NCI-H2081 (cell line): ENCODE data around the gene IL1R1.

Experiments used
- DNase-seq, 2 experiments: peaks; one replicate each; lab custom pipeline; 2025; lab: John Stamatoyannopoulos, UW

Gene IL1R1

DNA sequence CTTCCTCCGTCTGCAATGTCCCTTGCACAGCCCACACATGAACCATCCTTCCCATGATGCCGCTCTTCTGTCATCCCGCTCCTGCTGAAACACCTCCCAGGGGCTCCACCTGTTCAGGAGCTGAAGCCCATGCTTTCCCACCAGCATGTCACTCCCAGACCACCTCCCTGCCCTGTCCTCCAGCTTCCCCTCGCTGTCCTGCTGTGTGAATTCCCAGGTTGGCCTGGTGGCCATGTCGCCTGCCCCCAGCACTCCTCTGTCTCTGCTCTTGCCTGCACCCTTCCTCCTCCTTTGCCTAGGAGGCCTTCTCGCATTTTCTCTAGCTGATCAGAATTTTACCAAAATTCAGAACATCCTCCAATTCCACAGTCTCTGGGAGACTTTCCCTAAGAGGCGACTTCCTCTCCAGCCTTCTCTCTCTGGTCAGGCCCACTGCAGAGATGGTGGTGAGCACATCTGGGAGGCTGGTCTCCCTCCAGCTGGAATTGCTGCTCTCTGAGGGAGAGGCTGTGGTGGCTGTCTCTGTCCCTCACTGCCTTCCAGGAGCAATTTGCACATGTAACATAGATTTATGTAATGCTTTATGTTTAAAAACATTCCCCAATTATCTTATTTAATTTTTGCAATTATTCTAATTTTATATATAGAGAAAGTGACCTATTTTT, 35.4 kb downstream of the IL1R1 start:
- no peak for DNase-seq

DNA sequence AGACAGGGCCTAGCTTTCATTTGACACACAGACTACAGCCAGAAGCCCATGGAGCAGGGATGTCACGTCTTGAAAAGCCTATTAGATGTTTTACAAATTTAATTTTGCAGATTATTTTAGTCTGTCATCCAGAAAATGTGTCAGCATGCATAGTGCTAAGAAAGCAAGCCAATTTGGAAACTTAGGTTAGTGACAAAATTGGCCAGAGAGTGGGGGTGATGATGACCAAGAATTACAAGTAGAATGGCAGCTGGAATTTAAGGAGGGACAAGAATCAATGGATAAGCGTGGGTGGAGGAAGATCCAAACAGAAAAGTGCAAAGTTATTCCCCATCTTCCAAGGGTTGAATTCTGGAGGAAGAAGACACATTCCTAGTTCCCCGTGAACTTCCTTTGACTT, 36.5 kb downstream of the IL1R1 start:
- DNase-seq: no peak

DNA sequence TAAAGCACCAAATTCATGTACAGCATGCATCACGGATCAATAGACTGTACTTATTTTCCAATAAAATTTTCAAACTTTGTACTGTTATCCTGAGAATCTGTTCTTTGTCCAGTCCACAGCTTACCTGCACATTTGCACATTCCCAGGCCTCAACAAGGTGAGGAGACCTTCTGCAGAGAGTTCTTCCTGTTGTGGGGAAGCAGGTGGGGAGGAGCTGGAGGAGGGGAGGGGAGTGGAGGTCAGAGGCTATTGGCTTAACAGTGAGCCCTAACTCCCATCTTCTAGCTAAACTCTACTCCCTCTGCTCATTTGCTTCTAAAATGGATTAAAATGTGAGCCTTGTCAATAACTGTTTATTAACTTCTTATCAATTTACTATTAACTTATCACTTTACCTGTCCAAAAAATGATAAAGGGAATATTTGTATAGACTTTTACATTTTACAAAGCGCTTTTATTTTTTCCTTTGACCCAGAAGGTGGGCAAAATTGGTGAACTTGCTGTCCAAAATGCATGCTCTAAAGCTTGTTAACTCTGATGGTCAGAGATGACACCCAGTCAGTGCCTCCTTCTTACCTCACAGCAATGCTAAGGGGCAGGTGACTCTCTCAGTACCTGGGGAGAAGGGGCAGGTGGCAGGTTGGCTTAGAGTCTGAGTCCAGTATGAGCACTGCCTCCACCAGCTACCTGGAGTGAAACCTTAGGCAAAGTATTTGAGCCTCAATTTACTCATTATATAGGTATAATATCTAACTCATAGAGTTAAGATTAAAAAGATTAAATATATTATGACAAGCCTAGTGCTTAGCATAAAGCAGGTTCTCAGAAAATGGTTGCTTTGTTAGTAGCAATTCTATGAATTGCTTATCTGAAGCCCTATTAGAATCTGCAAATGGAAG, 37.5 kb downstream of the IL1R1 start:
- DNase-seq: no peak

DNA sequence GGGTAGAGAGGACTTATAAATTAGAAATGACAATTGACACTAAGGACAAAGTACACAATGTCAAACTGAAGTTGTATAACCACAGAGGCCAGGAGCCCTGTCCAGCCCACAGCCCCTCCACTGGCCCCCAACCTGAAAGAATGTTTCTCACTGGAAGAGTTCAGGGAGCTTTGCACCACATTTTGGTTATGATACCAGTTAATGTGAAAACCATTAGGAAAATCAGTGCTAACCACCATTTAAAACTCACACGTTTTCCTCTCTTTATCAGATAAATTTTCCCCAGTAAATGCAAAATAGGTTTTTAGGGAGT, 38.1 kb downstream of the IL1R1 start:
- DNase-seq: no peak

DNA sequence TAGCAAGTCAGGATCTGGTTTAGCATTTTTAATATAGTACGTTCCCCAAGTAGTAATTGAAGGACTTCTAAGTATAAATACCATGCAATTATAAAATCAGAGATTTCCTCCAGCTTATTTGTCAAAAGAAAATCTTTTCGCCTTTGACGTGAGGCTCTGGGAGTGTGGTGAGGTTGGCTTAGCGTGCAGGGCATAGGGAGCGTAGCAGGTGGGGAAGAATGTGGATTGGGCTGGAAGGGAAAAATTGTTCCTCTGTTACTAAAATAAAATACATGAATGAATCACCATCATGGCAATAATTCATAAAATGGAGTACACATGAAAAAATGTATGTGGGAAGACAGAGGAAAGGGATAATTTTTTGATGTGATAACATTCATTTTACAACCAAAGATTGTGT, 38.8 kb downstream of the IL1R1 start:
- no peak for DNase-seq

DNA sequence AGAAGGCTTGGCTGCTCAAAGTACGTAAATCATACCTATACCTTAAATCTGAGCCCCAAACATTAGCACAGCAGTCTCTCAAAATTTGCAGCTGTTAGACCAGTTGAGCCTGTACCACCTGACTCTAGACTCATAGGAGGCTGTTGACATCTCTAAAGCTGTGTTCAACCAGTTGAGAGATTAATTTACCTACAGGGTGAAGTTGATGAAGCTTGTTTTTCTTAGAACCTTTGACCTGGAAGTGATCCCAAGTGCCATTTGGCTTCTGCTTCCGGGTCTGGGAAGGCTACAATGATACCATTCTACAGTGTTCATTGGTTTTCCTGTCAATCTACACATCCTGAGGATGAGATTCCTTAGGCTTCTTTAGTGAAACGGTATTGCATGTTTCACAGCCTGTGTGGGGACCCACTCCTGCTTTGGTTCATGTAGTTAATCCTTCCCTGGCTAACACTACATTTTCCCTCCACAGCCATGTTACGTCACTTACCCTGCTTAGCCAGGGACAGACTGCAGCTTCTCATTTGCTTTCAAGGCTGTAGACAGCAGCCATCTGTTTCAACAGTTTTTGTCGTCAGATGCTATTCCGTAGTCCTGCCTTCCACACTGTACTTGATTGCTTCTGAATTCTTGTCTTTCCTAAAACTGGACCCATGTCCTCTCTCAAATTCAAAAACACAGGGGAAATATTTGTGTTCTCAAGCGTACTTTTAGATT, 39.5 kb downstream of the IL1R1 start:
- no peak for DNase-seq

DNA sequence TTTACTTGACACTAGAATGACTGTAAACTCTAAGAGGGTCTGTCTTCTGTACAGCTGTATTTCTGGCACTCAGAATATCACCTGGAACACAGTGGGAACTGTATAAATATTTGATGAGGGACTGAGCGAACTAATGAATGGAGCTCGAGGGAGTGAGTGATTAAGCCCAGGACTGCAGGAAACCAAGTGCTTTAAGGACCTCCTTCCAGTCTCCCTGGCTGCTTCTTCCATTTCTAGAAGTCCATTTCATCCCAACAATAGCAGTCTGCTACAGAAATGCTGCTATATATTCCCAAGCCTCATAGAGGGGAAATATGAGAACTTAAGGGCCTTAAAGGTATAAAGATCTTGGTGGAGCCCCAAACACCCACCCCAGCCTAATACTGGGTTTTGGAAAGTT, 41.5 kb downstream of the IL1R1 start:
- DNase-seq: no peak

DNA sequence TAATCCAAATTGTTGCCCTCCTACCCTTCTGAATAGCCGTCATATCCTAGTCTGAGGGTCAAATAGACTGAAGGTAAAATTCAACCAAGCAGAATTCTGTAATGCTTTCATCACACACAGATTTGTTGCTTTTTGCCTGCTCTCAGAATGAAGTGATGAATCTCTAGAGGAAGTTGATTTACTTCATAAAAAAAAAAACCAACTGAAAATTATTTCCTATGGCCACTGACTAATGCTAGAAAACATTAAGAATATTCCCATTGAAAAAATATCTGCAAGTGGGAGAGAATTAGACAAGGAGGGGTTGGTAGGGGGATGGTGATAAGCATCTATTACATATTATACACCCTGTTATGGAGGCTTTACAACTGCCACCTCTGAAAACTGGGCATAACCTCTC, 42.0 kb downstream of the IL1R1 start:
- DNase-seq: no peak

DNA sequence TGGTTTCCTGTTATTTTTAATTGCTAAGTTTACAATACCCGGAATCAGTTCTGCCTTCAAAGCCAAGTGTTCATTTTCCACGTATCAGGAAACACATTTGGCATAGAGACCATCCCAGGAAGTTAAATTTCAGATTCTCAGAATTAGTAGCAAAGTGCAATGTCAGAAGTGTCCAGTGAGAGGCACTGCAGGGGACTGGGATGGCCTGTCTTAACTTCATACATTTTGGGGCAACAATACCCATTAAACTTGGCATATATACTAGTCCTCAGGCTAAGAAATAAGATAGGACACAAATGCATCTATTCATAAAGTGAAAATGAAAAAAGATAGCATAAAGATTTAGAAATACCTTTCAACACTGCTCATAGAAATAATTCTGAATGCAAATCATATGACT, 42.8 kb downstream of the IL1R1 start:
- no peak for DNase-seq

DNA sequence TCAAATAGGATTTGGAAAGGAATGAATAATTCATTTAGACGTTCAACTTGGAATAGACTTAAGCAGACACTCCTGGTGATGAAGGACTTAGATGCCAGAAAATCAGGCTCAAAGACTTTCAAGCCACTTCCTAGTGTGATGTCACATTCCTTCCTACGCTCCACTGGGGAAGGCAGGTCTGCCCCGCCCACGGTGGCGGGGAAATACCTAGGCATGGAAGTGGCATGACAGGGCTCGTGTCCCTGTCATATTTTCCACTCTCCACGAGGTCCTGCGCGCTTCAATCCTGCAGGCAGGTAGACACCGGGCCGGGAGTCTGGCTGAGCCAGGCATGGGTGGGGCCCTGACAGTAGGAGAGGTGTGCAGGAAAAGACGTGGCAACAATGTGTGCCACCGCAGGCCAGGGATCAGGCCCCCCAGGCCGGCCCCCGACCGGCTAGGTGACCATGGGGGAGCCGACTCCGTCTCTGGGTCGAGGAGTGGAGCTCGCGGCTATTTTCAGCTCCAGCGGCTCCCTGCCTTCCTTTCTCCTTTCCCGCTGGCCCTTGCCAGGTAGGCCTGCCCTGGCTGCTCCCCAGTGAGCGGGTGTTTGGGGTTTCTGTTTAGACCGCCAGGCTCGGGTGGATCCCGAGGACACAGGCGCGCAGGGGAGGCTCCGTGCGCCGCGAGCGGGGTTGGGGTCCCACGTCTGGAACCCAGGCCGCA, 44.4 kb downstream of the IL1R1 start, which contains the start of gene IL1RL2:
TSS of gene IL1RL2 (plus strand) at position 233 of the 705 bp plus-strand sequence. CDS start 845 bp downstream, outside the sequence.
- no peak for DNase-seq

DNA sequence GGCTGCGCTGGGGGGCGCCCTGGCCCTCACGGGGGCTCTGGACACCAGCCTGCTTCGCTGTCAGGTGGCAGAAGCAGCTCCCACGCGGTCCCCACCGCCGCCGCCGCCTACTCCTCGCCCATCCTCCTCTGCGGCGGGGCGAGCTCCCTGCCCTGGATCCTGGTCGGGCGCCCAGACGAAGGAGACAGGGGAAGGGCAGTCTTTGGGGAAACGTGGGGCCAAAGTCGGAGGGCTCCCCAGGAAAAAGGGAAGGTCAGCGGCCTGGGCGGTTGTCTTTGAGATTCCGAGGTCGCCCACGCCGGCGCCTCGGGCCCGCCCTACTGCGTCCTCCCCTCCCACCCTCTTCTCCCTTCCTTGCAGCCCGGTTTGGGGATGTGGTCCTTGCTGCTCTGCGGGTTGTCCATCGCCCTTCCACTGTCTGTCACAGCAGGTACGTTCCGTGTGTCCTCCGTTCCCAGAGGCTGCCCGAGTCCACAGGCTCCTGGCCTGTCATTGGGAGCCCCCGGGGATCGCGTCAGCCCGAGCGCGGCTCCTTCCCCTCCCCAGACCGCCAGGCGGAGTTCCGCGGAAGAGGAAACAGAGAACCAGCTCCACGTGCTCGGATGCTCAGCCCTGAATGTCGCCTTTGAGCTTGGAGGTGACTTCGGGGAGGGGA, 45.1 kb downstream of the IL1R1 start:
- no peak for DNase-seq

DNA sequence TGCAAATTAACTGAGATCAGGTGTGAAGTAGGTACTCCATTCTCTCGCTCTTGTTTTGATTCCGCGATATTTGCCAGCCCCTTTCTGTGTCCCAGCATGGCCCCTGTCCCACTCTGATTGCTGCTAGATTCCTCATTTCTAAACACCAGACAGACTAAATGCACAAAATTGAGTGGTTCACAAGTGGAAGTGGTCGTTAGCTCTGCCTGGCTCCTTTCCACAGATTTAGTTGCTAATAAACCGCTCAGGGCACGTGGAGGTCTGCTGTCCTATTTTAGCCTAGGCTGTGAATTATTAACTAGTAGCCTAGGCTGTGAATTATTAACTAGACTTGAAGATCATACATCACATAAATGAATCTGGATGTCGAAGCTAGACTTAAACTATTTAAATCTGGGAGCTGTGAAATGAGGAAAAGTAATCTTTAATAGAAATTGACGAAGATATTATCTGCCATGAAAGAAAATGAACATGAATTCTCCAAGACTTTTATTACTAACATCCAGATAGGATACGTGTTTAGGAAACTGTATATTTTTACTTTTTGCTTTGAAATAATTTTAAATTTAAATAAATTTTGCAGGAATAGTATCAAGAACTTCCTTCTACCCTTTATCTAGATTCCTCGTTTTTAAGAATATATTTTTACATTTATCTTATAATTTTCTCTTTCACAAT, 48.0 kb downstream of the IL1R1 start:
- no peak for DNase-seq

DNA sequence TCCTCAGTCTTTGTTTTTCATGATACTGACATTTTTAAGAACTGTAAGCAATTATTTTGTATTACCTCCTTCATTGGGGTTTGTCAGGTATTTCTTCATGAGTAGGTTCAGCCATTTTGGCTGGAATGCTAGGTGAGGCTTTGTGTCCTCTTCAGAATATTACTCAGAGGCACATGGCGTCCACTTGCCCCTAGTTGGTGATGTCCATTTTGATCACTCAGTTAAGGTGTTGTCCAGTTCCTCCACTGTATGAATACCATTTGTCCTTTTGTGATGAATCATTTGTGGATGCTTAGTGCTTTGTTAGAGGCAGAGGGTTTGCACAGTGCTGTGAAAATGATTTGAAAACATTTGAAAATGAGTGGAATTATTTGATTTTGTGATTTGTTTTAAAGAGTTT, 49.0 kb downstream of the IL1R1 start:
- no peak for DNase-seq

DNA sequence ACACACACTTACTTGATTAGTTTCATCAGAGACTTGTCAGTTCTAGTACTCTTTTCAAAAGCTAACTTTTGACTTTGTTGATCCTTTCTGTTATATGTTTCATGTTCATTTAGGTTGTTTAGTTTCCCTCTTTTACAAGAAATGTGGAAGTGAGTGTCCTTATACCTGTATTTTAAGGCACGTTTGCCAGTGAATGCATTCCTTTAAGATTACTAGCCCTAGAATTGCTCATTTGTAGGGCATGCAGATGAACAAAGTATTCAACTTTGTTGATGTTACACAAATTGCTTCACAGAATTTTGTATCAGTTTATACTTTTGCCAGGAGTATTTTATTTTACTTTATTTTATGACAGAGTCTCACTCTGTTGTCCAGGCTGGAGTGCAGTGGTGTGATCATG, 50.5 kb downstream of the IL1R1 start:
- no peak for DNase-seq

DNA sequence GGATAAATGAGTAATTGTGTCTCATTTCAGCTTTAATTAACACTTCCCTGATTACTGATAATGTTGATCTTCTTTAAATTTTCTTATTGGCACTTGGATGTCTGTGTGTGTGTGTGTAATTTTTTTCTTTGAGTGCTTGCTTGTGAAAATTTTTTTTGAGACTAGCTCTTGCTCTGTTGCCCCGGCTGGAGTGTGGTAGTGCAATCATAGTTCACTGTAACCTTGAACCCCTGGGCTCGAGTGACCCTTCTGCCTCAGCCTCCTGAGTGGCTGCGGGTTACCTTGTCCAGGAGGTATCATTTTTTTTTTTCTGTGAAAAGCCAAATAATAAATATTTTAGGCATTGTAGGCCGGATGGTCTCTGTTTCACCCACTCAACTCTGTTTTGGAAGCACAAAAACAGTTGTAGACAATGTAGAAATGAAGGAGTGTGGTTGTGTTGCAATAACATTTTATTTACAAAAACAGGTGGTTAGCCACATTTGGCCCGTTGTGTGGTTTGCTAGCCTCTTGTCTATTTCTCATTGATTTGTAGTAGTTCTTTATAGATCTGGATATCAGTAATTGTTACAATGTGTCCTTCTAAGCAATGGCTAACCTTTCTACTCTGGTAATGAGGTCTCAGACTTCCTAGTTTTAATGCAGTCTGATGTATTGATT, 52.2 kb downstream of the IL1R1 start:
- no peak for DNase-seq

DNA sequence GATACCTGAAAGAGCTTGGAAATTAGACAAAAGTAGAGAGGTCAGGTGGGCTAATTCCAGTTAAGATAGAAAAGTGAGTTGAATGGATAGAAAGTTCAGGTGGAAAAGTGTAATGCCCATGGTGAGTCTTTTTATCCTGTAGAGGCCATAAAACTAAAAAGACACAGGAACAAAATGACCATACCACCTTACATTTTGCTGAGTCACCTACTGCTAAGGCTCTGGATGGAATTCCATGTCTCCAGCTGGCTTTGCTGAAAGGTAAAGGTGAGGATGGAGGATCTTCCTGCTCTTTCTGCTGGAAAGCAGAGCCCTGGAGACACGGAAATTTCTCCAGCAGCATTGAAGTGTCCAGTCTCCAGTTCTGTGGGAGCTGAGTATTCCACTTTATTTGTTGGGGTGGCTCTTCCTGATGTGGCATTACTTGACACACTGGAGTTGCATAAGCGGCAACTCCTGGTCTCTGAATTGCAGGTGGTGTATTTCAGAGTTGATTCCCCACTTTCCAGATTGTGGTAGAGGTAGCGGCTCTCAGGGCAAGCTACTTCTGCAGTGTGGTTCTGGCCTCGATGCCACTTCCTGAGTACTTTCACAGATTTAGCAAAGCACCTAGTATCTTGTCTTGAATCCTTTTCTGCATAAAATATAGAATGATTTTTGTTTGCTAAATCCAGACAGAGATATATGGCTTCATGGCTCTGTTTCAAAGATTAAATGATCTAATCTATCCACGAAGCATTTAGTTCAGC, 55.0 kb downstream of the IL1R1 start:
- no peak for DNase-seq

DNA sequence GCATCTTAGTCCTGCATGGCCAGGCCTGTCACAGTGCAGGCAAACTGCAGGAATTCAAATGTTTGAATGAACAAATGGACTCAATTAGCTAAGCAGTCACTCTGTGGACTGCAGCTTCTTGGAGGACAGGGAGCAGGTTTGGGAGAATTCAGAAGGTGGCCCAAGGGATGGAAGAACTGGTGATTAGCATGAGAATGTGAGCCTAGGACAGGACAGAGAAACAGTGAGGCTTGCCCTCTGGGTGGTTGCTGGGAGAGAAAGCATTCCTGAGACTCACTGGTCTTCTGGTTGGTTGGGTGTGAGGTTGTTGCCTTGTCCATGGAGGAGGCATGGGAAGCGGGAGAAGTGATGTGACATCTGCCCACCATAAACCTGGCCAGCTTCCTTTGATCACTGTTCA, 58.0 kb downstream of the IL1R1 start:
- DNase-seq: no peak

DNA sequence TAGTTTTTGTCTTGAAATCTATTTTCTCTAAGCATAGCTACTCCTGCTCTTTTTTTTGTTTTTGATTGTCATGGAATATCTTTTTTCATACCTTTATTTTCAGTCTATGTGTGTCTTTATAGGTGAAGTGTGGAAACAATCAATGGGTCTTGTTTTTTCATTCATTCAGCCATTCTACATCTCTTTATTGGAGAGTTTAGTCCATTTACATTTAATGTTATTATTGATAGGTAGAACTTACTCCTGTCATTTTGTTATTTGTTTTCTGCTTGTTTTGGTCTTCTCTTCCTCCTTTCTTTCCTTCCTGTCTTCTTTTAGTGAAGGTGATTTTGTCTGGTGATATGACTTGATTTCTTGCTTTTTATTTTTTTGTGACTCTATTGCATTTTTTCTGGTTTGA, 62.1 kb downstream of the IL1R1 start:
- no peak for DNase-seq

DNA sequence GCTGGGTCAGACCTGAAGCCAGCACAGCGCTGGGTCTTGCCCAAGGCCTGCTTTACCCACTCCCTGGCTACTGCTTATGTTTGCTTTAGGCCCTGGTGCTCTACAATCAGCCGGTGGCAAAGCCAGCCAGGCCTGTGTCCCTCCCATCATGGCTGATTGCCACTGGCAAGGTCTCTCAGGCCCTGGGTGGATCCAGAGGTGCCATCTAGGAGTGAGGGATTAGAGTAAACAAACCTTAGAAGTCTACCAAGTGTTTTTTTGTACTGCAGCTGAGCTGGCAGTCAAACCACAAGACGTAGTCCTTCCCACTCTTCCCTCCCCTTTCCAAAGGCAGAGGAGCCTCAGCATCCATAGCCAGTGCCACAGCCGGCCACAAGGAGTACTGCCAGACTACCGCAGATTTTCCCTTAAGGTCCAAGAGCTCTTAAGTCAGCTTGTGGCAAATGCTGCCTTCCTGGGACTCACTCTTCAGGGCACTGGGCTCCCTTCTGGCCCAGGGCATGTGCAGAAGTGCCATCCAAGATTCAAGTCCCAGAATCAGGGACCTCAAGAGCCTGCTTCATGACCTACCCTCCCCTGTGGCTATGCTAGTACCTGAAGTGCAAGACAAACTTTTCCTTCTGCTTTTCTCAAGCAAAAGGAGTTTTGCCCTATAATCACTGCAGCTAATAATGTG, 64.3 kb downstream of the IL1R1 start:
- no peak for DNase-seq
